Kidney (tissue), 14 donors: ENCODE measurements around the gene PCARE. TPM values are rescaled to one million over a fixed set of nuclear protein-coding genes. Genes with fewer than 3 reads are reported as not detected.

Source experiments
- DNase-seq, 5 donors: peaks; one replicate each; pipeline ENCODE4 v3.0.0-alpha.2; 2013 to 2020
- FAIRE-seq: peaks from 2 replicates; lab custom pipeline; 2012; peaks lifted over from hg19 to GRCh38; lab: Jason Lieb, UNC
- H3K27ac ChIP-seq, 2 donors: one replicate each; pipeline ENCODE4 v1.7.0; 2013; ENCODE audit warnings: low read depth in 2 of 2, low read length in 2 of 2, inconsistent platforms in 1 of 2
- H3K27me3 ChIP-seq: one replicate; pipeline ENCODE4 v1.7.1; 2013; ENCODE audit warnings: low read length, inconsistent platforms; ENCODE audit not compliant: control insufficient read depth, insufficient read depth
- H3K36me3 ChIP-seq, 3 donors: one replicate each; pipeline versions ENCODE4 v1.7.0 to v1.7.1; 2013; ENCODE audit warnings: low read length in 3 of 3, control low read depth in 1 of 3, inconsistent platforms in 1 of 3; ENCODE audit not compliant: insufficient read depth in 3 of 3, control insufficient read depth in 2 of 3
- H3K4me1 ChIP-seq, 3 donors: one replicate each; pipeline versions ENCODE4 v1.7.0 to v1.7.1; 2013; ENCODE audit warnings: low read length in 3 of 3, inconsistent platforms in 1 of 3, low read depth in 1 of 3; ENCODE audit not compliant: control insufficient read depth in 2 of 3, insufficient read depth in 2 of 3
- H3K4me3 ChIP-seq, 3 donors: one replicate each; pipeline versions ENCODE4 v1.7.0 to v1.8.1; 2013; ENCODE audit warnings: low read length in 3 of 3, control low read depth in 1 of 3, inconsistent platforms in 1 of 3
- H3K9ac ChIP-seq, 3 donors: one replicate each; pipeline versions ENCODE4 v1.7.0 to v1.7.1; 2013; ENCODE audit warnings: low read length in 3 of 3, control low read depth in 1 of 3, inconsistent platforms in 1 of 3
- H3K9me3 ChIP-seq, 3 donors: one replicate each; pipeline versions ENCODE4 v1.7.0 to v1.7.1; 2013; ENCODE audit warnings: low read length in 3 of 3, control low read depth in 1 of 3, inconsistent platforms in 1 of 3; ENCODE audit not compliant: control insufficient read depth in 2 of 3, insufficient read depth in 1 of 3
- intact Hi-C: fragments of 100-400 bp; cut with DNase I; formaldehyde crosslinking; loops from one replicate; pipeline ENCODE4 v1.11.1; 2022
- polyA plus RNA-seq: library from polyadenylated mRNA; stranded (reverse); fragments of 350-450 nt; fragmentation: Illumina TruSeq; extraction: RNeasy Lipid Tissue Mini Kit (QIAGEN cat#74804); gene quantifications from one replicate; pipeline ENCODE4 v1.2.3, GENCODE V29; 2014; ENCODE audit warnings: low read depth, low replicate concordance; ENCODE audit not compliant: insufficient read depth
- total RNA-seq: library from RNA; stranded (reverse); fragmentation: NEBNext Ultra II Directional; extraction: Animal tissue kit (Norgen Biotek cat#: 25700); gene quantifications from one replicate; pipeline ENCODE4 v1.2.1, GENCODE V29; 2021
- TF ChIP-seq, protein P1 (sequence below): IDR thresholded peaks from 3 replicates; pipeline ENCODE4 v1.5.1; 2012; ENCODE audit warnings: mild to moderate bottlenecking, moderate library complexity, borderline replicate concordance; ENCODE audit not compliant: insufficient read depth; ENCODE audit errors: extremely low read depth
- donor health status: control.
- donor health status: control.
- donor health status: control.
- donor health status: control.
- donor health status: control.
- donor health status: DM: yes; HTN: yes; CAD: no.
- donor health status: Normal renal cell carcinoma (clear cell type).

Gene PCARE
- total and polyA plus RNA-seq, 2 donors from 2014 or later = 1.3 TPM; not detected in 1

DNA sequence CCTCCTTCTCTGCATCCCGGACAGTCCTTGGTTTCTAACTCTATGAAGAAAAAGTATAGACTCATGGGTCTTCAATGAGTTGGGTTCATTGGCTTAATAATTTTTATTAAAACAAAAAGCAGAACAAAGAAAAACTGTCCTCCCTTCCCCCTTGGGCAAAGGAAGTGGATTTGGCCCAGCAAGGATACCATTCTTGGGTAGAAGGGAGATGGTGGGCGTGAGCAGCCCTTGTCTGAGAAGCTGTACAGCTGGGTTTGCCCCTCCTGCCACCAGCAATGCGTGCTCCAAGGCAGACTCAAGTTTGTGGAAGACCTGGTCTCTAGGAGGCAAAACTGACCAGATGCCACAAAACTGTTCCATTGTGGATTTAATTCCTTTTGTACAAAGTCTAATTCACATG lies 12.7 kb downstream of the PCARE start:
- Histone ChIP-seq H3K4me3 (no peak overlapping the region), H3K36me3 (no peaks in the 10 kb centered on the region), H3K4me1 (peaks cover 0 to 6% (median 4%) of the 10 kb centered on the region in 3 donors), H3K9ac (no peak overlapping the region), H3K27ac (no peak overlapping the region), H3K27me3 (no peaks in the 10 kb centered on the region), H3K9me3 (no peaks in the 10 kb centered on the region)
- intact Hi-C loops = no loop called here
- no peak for FAIRE-seq
- TF ChIP-seq, protein P1, sequence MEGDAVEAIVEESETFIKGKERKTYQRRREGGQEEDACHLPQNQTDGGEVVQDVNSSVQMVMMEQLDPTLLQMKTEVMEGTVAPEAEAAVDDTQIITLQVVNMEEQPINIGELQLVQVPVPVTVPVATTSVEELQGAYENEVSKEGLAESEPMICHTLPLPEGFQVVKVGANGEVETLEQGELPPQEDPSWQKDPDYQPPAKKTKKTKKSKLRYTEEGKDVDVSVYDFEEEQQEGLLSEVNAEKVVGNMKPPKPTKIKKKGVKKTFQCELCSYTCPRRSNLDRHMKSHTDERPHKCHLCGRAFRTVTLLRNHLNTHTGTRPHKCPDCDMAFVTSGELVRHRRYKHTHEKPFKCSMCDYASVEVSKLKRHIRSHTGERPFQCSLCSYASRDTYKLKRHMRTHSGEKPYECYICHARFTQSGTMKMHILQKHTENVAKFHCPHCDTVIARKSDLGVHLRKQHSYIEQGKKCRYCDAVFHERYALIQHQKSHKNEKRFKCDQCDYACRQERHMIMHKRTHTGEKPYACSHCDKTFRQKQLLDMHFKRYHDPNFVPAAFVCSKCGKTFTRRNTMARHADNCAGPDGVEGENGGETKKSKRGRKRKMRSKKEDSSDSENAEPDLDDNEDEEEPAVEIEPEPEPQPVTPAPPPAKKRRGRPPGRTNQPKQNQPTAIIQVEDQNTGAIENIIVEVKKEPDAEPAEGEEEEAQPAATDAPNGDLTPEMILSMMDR = no peak
- no peak for DNase-seq

- no peaks in the 10 kb centered on the region for H3K27me3 ChIP-seq
- intact Hi-C loops = no loop called here
- H3K9ac ChIP-seq = no peak overlapping the region
- DNase-seq = peak in 1 of 5 donors; percentile 9
- TF ChIP-seq, protein P1 = no peak
- FAIRE-seq = no peak
- H3K36me3 ChIP-seq = no peaks in the 10 kb centered on the region
- no peak overlapping the region for H3K27ac ChIP-seq
- peaks cover 0 to 6% (median 4%) of the 10 kb centered on the region in 3 donors for H3K4me1 ChIP-seq
- no peaks in the 10 kb centered on the region for H3K9me3 ChIP-seq
- H3K4me3 ChIP-seq = no peak overlapping the region
Measured at GRCh38 chr2:29061176-29061575, 13.1 kb downstream of the PCARE start.

DNA sequence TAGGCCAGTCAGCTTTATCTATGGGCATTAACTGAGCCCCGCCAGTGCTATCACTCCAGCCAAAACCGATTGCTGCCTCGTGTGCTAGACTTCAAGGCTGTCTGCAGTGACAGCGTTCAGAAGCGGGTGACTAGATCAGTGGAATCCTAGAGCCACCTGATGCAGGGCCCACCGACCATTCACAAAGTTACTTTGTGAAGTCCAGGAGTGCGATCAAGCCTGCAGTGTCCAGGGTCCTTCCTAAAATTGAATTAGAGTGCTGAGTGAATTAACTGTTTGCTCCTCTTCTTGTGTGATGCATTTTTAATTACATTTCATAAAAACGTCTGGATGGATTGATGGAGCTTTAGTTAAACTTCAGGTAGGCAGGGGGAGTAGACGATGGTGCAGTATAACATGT lies 13.9 kb downstream of the PCARE start:
- Histone ChIP-seq H3K36me3 (no peaks in the 10 kb centered on the region), H3K4me3 (no peak overlapping the region), H3K9me3 (no peaks in the 10 kb centered on the region), H3K9ac (no peak overlapping the region), H3K27me3 (no peaks in the 10 kb centered on the region), H3K27ac (no peak overlapping the region), H3K4me1 (peaks cover 0 to 6% (median 4%) of the 10 kb centered on the region in 3 donors)
- FAIRE-seq = no peak
- TF ChIP-seq, protein P1 = no peak
- intact Hi-C loops = no loop called here
- peak in 4 of 5 donors; percentile 41 to 86 (median 76) for DNase-seq

- Histone ChIP-seq H3K27me3 (no peaks in the 10 kb centered on the region), H3K4me3 (no peak overlapping the region), H3K27ac (no peak overlapping the region), H3K9ac (no peak overlapping the region), H3K9me3 (no peaks in the 10 kb centered on the region), H3K4me1 (peaks cover 0 to 4% (median under 1%) of the 10 kb centered on the region in 3 donors), H3K36me3 (no peaks in the 10 kb centered on the region)
- intact Hi-C loops = no loop called here
- DNase-seq = no peak
- FAIRE-seq = no peak
- TF ChIP-seq, protein P1 = no peak
Measured at GRCh38 chr2:29059624-29060023, 14.7 kb downstream of the PCARE start.
